Left ventricle myocardium inferior (tissue), 1 donor: Measurements from ENCODE around the gene PREPL. TPM values are rescaled to one million over a fixed set of nuclear protein-coding genes. Genes with fewer than 3 reads are reported as not detected.
A peak's percentile ranks its signal among the peaks of the same experiment; 100 is the strongest.

Experiments used
- DNase-seq: peaks from one replicate; pipeline ENCODE4 v3.0.0-alpha.2; 2020
- H3K27ac ChIP-seq: fragments of 200-600 bp; replicated peaks from 2 replicates; pipeline ENCODE4 v1.8.0; 2021
- H3K27me3 ChIP-seq: fragments of 200-600 bp; 2 replicates; pipeline ENCODE4 v1.8.0; 2021; ENCODE audit warnings: low read depth
- H3K36me3 ChIP-seq: fragments of 200-600 bp; 2 replicates; pipeline ENCODE4 v1.8.0; 2021
- H3K4me1 ChIP-seq: fragments of 200-600 bp; 2 replicates; pipeline ENCODE4 v1.8.0; 2021
- H3K4me3 ChIP-seq: fragments of 200-600 bp; 2 replicates; pipeline ENCODE4 v1.8.0; 2021; ENCODE audit warnings: mild to moderate bottlenecking, moderate library complexity
- H3K9me3 ChIP-seq: fragments of 200-600 bp; replicated peaks from 2 replicates; pipeline ENCODE4 v1.8.0; 2021
- intact Hi-C: fragments of 100-400 bp; cut with micrococcal nuclease; formaldehyde crosslinking; loops from one replicate; pipeline ENCODE4 v1.11.0; 2022
- total RNA-seq: library from RNA; stranded (reverse); fragmentation: NEBNext Ultra II Directional; extraction: Animal tissue kit (Norgen Biotek cat#: 25700); gene quantifications from one replicate; pipeline ENCODE4 v1.2.1, GENCODE V29; 2021
- TF ChIP-seq, protein P1 (sequence below): fragments of 200-600 bp; IDR thresholded peaks from 2 replicates; pipeline ENCODE4 v1.8.0; 2021; ENCODE audit warnings: antibody characterized with exemption, mild to moderate bottlenecking, borderline replicate concordance
- donor health status: DM: no; HTN: yes; CAD: no; lungs with severe emphysema.

Gene PREPL
- total RNA-seq, 1 donor from 2014 or later: 86.1 TPM

DNA sequence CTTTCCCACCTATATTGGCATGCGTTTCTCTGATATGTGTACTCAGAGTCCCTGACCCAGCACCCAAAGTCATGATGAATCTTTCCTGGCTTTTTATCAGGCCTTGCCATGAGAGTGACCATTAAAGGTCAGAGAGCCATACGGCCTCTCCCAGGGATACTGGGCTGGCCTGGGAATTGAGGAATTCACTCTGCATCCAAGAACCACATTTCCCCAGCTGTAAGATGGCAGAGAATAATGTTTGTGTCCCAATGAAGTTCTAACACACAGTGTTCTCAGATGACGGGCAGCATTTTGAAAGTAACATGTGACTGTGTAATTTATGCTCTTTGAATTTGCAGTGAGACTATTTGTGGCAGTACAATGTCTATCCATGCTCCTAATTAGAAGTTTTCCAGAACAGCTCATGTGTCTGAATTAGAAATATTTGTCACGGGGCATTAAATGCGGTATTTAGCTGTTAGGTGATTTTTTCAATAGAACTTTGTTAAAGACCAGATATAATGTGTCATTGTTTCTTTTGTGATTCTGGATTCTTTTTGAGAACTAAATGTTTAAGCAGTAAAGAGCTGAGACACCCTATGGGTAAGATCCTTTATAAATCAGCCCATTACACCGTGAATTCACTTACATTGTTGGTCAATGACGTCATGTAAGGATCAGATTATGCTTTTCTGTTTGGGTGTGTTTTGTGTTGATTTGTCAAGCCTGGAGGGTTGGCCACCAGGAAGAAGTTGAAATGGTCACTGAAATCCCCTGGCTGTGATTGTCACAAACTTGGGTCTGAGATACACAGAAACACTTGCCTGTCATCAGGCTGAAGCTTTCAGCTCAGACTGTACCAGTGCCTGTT, 93.3 kb downstream of the PREPL start:
- no peak for DNase-seq
- H3K27me3 ChIP-seq: no peaks in the 10 kb centered on the region

More for the DNA sequence above, 93.3 kb downstream of the PREPL start:
- Histone ChIP-seq H3K9me3 (no peaks in the 10 kb centered on the region), H3K4me1 (peaks cover 14% of the 10 kb centered on the region), H3K36me3 (no peaks in the 10 kb centered on the region), H3K27ac (peak overlapping the region; percentile 57), H3K4me3 (no peak overlapping the region)
- intact Hi-C loops: no loop called here
- TF ChIP-seq, protein P1, sequence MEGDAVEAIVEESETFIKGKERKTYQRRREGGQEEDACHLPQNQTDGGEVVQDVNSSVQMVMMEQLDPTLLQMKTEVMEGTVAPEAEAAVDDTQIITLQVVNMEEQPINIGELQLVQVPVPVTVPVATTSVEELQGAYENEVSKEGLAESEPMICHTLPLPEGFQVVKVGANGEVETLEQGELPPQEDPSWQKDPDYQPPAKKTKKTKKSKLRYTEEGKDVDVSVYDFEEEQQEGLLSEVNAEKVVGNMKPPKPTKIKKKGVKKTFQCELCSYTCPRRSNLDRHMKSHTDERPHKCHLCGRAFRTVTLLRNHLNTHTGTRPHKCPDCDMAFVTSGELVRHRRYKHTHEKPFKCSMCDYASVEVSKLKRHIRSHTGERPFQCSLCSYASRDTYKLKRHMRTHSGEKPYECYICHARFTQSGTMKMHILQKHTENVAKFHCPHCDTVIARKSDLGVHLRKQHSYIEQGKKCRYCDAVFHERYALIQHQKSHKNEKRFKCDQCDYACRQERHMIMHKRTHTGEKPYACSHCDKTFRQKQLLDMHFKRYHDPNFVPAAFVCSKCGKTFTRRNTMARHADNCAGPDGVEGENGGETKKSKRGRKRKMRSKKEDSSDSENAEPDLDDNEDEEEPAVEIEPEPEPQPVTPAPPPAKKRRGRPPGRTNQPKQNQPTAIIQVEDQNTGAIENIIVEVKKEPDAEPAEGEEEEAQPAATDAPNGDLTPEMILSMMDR: no peak

Other genes with a start within 250 kb of the PREPL start
- gene PPM1B, start 192.6 kb downstream of the PREPL start, total RNA-seq: 56.2 TPM
- gene SLC3A1, start 86.0 kb downstream of the PREPL start, total RNA-seq: not detected
- gene CAMKMT, start 453 bp upstream of the PREPL start, total RNA-seq: 4.8 TPM